DND-41 (cell line): ENCODE results near the gene CDH19.

Source experiments
- ATAC-seq: fragments of 200-7000 bp; cut with Tn5 transposase; 3 replicates; pipeline ENCODE4 v1.9.1; 2021; ENCODE audit warnings: low read depth; ENCODE audit not compliant: insufficient read depth
- DNase-seq: peaks from one replicate; pipeline ENCODE4 v3.0.0-alpha.2; 2020
- H2AFZ ChIP-seq: 2 replicates; pipeline ENCODE4 v1.6.0; 2012; ENCODE audit warnings: low read depth, low read length
- H3K27ac ChIP-seq: 2 replicates; pipeline ENCODE4 v1.5.1; 2012; ENCODE audit warnings: low read length, inconsistent platforms
- H3K27me3 ChIP-seq: fragments of 200-600 bp; sonication (generic); 2 replicates; pipeline ENCODE4 v1.6.0; 2012; ENCODE audit warnings: low read length, mild to moderate bottlenecking, inconsistent platforms; ENCODE audit not compliant: insufficient read depth, poor library complexity
- H3K36me3 ChIP-seq: 2 replicates; pipeline ENCODE4 v1.5.1; 2012; ENCODE audit warnings: low read length, inconsistent platforms; ENCODE audit not compliant: insufficient read depth
- H3K4me1 ChIP-seq: 2 replicates; pipeline ENCODE4 v1.5.1; 2012; ENCODE audit warnings: mild to moderate bottlenecking, low read length; ENCODE audit not compliant: insufficient read depth
- H3K4me2 ChIP-seq: 2 replicates; pipeline ENCODE4 v1.6.0; 2012; ENCODE audit warnings: mild to moderate bottlenecking, moderate library complexity, low read length, inconsistent platforms; ENCODE audit not compliant: insufficient read depth
- H3K4me3 ChIP-seq, 2 experiments: fragments of 200-600 bp in 1 of 2; shearing (Covaris generic) in 1 of 2; 2 replicates each; pipeline ENCODE4 v1.5.1; 2012 to 2016; ENCODE audit warnings: inconsistent platforms in 2 of 2, low read length in 2 of 2, mild to moderate bottlenecking in 2 of 2, low read depth in 1 of 2, moderate library complexity in 1 of 2
- H3K79me2 ChIP-seq: 2 replicates; pipeline ENCODE4 v1.6.0; 2012; ENCODE audit warnings: low read length, inconsistent platforms; ENCODE audit not compliant: insufficient read depth
- H3K9ac ChIP-seq: 2 replicates; pipeline ENCODE4 v1.6.0; 2012; ENCODE audit warnings: low read depth, mild to moderate bottlenecking, inconsistent platforms, low read length, moderate library complexity
- H3K9me3 ChIP-seq: 2 replicates; pipeline ENCODE4 v1.5.1; 2012; ENCODE audit warnings: low read length, moderate library complexity, mild to moderate bottlenecking, inconsistent platforms; ENCODE audit not compliant: insufficient read depth, severe bottlenecking
- H4K20me1 ChIP-seq: 2 replicates; pipeline ENCODE4 v1.6.0; 2012; ENCODE audit warnings: low read length; ENCODE audit not compliant: insufficient read depth
- EZH2 ChIP-seq: IDR thresholded peaks from 3 replicates; pipeline ENCODE4 v1.6.1; 2012; ENCODE audit warnings: borderline replicate concordance, low read depth, mild to moderate bottlenecking, moderate library complexity, low read length, inconsistent platforms; ENCODE audit not compliant: severe bottlenecking
- TF ChIP-seq, protein P1 (sequence below): IDR thresholded peaks from 2 replicates; pipeline ENCODE4 v1.5.1; 2012; ENCODE audit warnings: borderline replicate concordance, low read length, moderate library complexity, mild to moderate bottlenecking; ENCODE audit not compliant: poor library complexity, severe bottlenecking; ENCODE audit errors: extremely low read depth

The CDH19 gene

DNA sequence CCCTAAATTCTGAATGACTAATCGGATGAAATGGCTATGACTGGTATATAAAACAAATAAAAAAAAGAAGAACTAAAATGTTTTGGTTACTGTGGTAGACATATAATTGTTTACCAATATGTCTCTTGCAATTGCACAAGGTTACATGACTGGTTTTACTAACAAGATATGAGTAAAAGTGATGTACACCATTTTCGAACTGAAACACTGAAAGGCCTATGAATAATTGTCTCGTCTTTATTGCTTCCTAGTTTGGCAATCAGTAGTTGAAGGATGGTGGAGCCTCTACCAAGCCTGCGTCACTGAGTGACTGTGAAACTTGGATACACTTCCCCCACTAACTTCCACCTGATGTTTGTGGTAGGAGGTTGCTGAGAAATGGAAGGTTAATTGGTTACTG, 16.5 kb downstream of the CDH19 start:
- TF ChIP-seq, protein P1, sequence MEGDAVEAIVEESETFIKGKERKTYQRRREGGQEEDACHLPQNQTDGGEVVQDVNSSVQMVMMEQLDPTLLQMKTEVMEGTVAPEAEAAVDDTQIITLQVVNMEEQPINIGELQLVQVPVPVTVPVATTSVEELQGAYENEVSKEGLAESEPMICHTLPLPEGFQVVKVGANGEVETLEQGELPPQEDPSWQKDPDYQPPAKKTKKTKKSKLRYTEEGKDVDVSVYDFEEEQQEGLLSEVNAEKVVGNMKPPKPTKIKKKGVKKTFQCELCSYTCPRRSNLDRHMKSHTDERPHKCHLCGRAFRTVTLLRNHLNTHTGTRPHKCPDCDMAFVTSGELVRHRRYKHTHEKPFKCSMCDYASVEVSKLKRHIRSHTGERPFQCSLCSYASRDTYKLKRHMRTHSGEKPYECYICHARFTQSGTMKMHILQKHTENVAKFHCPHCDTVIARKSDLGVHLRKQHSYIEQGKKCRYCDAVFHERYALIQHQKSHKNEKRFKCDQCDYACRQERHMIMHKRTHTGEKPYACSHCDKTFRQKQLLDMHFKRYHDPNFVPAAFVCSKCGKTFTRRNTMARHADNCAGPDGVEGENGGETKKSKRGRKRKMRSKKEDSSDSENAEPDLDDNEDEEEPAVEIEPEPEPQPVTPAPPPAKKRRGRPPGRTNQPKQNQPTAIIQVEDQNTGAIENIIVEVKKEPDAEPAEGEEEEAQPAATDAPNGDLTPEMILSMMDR, result no peak
- TF ChIP-seq EZH2, result no peak
- H3K4me3 ChIP-seq, result no peak overlapping the region
- H3K9me3 ChIP-seq, result no peaks in the 10 kb centered on the region
- H3K4me1 ChIP-seq, result no peaks in the 10 kb centered on the region
- H3K27ac ChIP-seq, result no peak overlapping the region
- H3K79me2 ChIP-seq, result no peaks in the 10 kb centered on the region
- H4K20me1 ChIP-seq, result no peaks in the 10 kb centered on the region
- H3K27me3 ChIP-seq, result no peaks in the 10 kb centered on the region
- no peak overlapping the region for H3K4me2 ChIP-seq
- H3K9ac ChIP-seq, result no peak overlapping the region
- H2AFZ ChIP-seq, result no peak overlapping the region
- no peak for ATAC-seq
- no peak for DNase-seq
- no peaks in the 10 kb centered on the region for H3K36me3 ChIP-seq

DNA sequence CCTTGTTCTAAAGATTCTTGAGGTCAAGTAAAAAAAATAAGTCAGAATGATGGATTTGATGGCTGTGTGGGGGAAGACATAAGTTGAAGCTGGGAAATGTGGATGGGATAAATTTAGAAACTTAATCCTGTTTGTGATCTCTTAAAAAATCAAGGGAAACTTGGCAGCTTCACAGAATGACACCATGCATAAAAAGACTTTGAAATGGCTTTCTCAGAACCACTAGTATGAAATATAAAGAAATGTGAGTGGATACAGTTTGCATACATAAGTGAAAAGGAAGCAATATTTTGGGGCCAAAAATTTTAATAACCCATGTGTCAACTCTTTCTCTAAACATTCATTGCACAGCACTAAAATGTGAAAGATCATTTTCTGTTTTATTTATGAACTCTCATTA, 21.7 kb downstream of the CDH19 start:
- no peaks in the 10 kb centered on the region for H3K9me3 ChIP-seq
- no peak for ATAC-seq
- no peaks in the 10 kb centered on the region for H3K79me2 ChIP-seq
- no peak overlapping the region for H3K4me2 ChIP-seq
- no peaks in the 10 kb centered on the region for H3K4me1 ChIP-seq
- H3K4me3 ChIP-seq, result no peak overlapping the region
- no peaks in the 10 kb centered on the region for H3K36me3 ChIP-seq
- TF ChIP-seq EZH2, result no peak
- TF ChIP-seq, protein P1, result no peak
- DNase-seq, result no peak
- no peaks in the 10 kb centered on the region for H3K27me3 ChIP-seq
- no peak overlapping the region for H2AFZ ChIP-seq
- no peaks in the 10 kb centered on the region for H4K20me1 ChIP-seq
- no peak overlapping the region for H3K9ac ChIP-seq
- H3K27ac ChIP-seq, result no peak overlapping the region

DNA sequence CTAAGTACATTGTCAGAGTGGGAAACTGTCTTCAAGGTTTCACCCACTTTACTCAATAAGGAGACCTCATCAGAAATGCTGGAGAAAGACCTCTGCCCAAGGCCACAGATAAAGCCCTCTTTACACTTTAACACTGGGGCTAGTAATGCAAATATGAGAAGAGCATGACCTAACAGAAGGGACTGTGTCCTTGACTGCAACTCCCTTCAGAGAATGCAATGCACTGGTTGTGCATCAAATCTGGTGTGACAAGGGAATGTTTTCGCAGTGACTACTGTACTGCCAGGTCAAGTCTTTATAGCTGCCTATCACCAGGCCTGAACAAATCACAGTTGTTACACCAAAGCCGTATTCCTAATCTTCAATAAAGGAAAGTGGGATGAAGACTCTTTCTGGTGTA, 28.6 kb downstream of the CDH19 start:
- ATAC-seq, result no peak
- Histone ChIP-seq H3K79me2 (no peaks in the 10 kb centered on the region), H3K27me3 (no peaks in the 10 kb centered on the region), H3K9ac (no peak overlapping the region), H4K20me1 (no peaks in the 10 kb centered on the region), H2AFZ (no peak overlapping the region), H3K4me1 (no peaks in the 10 kb centered on the region), H3K4me3 (no peak overlapping the region), H3K36me3 (no peaks in the 10 kb centered on the region), H3K4me2 (no peak overlapping the region), H3K27ac (no peak overlapping the region), H3K9me3 (no peaks in the 10 kb centered on the region)
- DNase-seq, result no peak
- TF ChIP-seq, protein P1, result no peak
- no peak for TF ChIP-seq EZH2

- no peaks in the 10 kb centered on the region for H4K20me1 ChIP-seq
- H2AFZ ChIP-seq, result no peak overlapping the region
- DNase-seq, result no peak
- H3K27ac ChIP-seq, result no peak overlapping the region
- no peak for TF ChIP-seq EZH2
- TF ChIP-seq, protein P1, result no peak
- H3K27me3 ChIP-seq, result no peaks in the 10 kb centered on the region
- H3K4me3 ChIP-seq, result no peak overlapping the region
- no peak overlapping the region for H3K4me2 ChIP-seq
- H3K9ac ChIP-seq, result no peak overlapping the region
- H3K4me1 ChIP-seq, result no peaks in the 10 kb centered on the region
- ATAC-seq, result no peak
- H3K36me3 ChIP-seq, result no peaks in the 10 kb centered on the region
- no peaks in the 10 kb centered on the region for H3K79me2 ChIP-seq
- H3K9me3 ChIP-seq, result no peaks in the 10 kb centered on the region
These were observed 32.0 kb downstream of the CDH19 start for GRCh38 chr18:66571845-66572244.
